Thyroid gland (tissue), 4 donors: ENCODE results near the gene USP6.
A peak's percentile ranks its signal among the peaks of the same experiment; 100 is the strongest.

Experiments
- CTCF ChIP-seq, 6 experiments: fragments of 200-600 bp in 3 of 6; fragments of 450-650 bp in 3 of 6; sonication (generic) in 3 of 6; IDR thresholded peaks; one replicate each; pipeline ENCODE4 v1.5.1; 2016 to 2019; ENCODE audit warnings: antibody characterized with exemption in 6 of 6, mild to moderate bottlenecking in 2 of 6, inconsistent platforms in 1 of 6, moderate library complexity in 1 of 6
- POLR2A ChIP-seq, 2 donors: fragments of 450-650 bp; IDR thresholded peaks; one replicate each; pipeline ENCODE4 v1.6.1; 2017; ENCODE audit warnings: antibody characterized with exemption in 2 of 2, mild to moderate bottlenecking in 2 of 2, moderate library complexity in 1 of 2

- TF ChIP-seq POLR2A (IDR thresholded peaks at IDR 0.05) (peak in 1 of 2 donors; percentile 70), CTCF (IDR thresholded peaks at IDR 0.05) (peak in 5 of 6 experiments; percentile 22 to 85 (median 69))
Observed at GRCh38 chr17:5191541-5192417, 75.9 kb downstream of the USP6 start, which contains the start of gene ZNF594.
